ENCODE results near the gene CABP4.

- TF ChIP-seq EZH2 (IDR thresholded peaks at IDR 0.05; ENCODE audit: borderline replicate concordance, low read length), result no peak
- no peak for TF ChIP-seq CTCF (conservative IDR thresholded peaks at IDR 0.05 in 1 of 2, IDR thresholded peaks at IDR 0.05 in 1 of 2; ENCODE audit: extremely low read depth in 1 of 2, insufficient read depth in 1 of 2, low read depth in 1 of 2, low read length in 2 of 2)
Measured at GRCh38 chr11:67419325-67420049, 35.7 kb upstream of the CABP4 start.

All from mammary epithelial cell (primary cell).